Colonic mucosa (tissue), 4 donors: ENCODE data around the gene PLB1. TPM values are rescaled to one million over a fixed set of nuclear protein-coding genes. Genes with fewer than 3 reads are reported as not detected.

Experiments
- DNase-seq: peaks from one replicate; pipeline ENCODE4 v3.0.0-alpha.2; 2020
- H3K27ac ChIP-seq: fragments of 200-600 bp; one replicate; pipeline ENCODE4 v1.8.0; 2021
- H3K27me3 ChIP-seq: fragments of 200-600 bp; one replicate; pipeline ENCODE4 v1.8.0; 2021
- H3K36me3 ChIP-seq: fragments of 200-600 bp; one replicate; pipeline ENCODE4 v1.8.0; 2021
- H3K4me1 ChIP-seq: fragments of 200-600 bp; one replicate; pipeline ENCODE4 v1.8.0; 2021; ENCODE audit warnings: mild to moderate bottlenecking
- H3K4me3 ChIP-seq: fragments of 200-600 bp; one replicate; pipeline ENCODE4 v1.8.0; 2021
- H3K9ac ChIP-seq, 2 donors: one replicate each; pipeline ENCODE4 v1.7.0; 2013; ENCODE audit warnings: control low read depth in 2 of 2, low read depth in 2 of 2, low read length in 2 of 2
- H3K9me3 ChIP-seq: fragments of 200-600 bp; one replicate; pipeline ENCODE4 v1.8.0; 2021
- intact Hi-C: fragments of 100-400 bp; cut with DNase I; formaldehyde crosslinking; loops from one replicate; pipeline ENCODE4 v1.14.1; 2022
- total RNA-seq, 2 donors: library from RNA; stranded (reverse); fragmentation: NEBNext Ultra II Directional in 1 of 2; extraction: Animal tissue kit (Norgen Biotek cat#: 25700) in 1 of 2; gene quantifications; one replicate each; pipeline ENCODE4 v1.2.1, GENCODE V29; 2021
- TF ChIP-seq, protein P1 (sequence below): fragments of 200-600 bp; IDR thresholded peaks from one replicate; pipeline ENCODE4 v1.8.0; 2022; ENCODE audit warnings: antibody characterized with exemption, mild to moderate bottlenecking
- donor health status: healthy.
- donor health status: DM: no; HTN: no; CAD: no.
- donor health status: DM: no; HTN: no; CAD: no.

PLB1 gene
- total RNA-seq, 2 donors from 2014 or later: 1.3 to 3.0 TPM

DNA sequence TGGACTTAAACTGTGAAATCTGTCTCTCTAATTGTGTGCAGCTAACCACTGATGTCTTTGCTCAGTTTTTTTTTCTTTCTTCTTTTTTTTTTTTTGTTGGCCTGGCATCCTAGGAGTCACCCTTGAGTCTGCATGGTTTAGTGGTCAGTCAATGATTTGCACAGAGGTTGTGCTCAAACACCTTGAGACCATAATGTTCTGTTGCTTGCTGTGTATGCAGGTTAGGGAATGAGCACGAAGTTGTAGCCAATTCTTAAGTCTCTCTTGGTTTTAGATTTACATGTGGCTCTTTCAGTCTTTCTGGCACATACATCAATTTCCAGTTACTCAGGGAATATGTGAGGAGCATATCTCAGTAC is 16.7 kb downstream of the PLB1 start:
- TF ChIP-seq, protein P1, sequence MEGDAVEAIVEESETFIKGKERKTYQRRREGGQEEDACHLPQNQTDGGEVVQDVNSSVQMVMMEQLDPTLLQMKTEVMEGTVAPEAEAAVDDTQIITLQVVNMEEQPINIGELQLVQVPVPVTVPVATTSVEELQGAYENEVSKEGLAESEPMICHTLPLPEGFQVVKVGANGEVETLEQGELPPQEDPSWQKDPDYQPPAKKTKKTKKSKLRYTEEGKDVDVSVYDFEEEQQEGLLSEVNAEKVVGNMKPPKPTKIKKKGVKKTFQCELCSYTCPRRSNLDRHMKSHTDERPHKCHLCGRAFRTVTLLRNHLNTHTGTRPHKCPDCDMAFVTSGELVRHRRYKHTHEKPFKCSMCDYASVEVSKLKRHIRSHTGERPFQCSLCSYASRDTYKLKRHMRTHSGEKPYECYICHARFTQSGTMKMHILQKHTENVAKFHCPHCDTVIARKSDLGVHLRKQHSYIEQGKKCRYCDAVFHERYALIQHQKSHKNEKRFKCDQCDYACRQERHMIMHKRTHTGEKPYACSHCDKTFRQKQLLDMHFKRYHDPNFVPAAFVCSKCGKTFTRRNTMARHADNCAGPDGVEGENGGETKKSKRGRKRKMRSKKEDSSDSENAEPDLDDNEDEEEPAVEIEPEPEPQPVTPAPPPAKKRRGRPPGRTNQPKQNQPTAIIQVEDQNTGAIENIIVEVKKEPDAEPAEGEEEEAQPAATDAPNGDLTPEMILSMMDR: no peak
- H3K27ac ChIP-seq: no peak overlapping the region

DNA sequence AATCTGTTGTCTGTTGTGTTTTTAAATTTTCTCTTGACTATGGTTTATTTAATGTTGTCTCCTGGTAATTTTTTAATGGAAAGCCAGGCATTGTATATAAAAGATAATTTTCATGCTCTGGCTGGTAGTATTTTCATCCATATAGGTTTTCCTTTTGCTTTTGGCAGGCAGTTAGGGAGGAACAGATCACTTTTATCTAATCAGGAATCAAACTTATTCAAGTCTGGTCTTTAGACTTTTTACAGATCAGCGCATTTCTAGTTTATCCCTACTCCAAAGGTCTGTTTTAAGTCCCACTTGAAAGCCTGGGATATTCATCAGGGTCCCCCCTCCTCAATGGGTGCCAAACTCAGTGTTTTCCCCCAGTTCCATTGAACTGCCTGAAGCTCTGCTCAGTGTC is 17.2 kb downstream of the PLB1 start:
- Histone ChIP-seq H3K36me3 (no peaks in the 10 kb centered on the region), H3K9ac (no peak overlapping the region), H3K9me3 (no peaks in the 10 kb centered on the region), H3K4me1 (no peaks in the 10 kb centered on the region), H3K4me3 (no peak overlapping the region), H3K27me3 (no peaks in the 10 kb centered on the region), H3K27ac (no peak overlapping the region)
- TF ChIP-seq, protein P1: no peak
- no peak for DNase-seq
- intact Hi-C loops: no loop called here

More for the DNA sequence above, 16.7 kb downstream of the PLB1 start:
- DNase-seq: no peak
- intact Hi-C loops: no loop called here
- Histone ChIP-seq H3K36me3 (no peaks in the 10 kb centered on the region), H3K4me3 (no peak overlapping the region), H3K9ac (no peak overlapping the region), H3K4me1 (no peaks in the 10 kb centered on the region), H3K27me3 (no peaks in the 10 kb centered on the region), H3K9me3 (no peaks in the 10 kb centered on the region)

DNA sequence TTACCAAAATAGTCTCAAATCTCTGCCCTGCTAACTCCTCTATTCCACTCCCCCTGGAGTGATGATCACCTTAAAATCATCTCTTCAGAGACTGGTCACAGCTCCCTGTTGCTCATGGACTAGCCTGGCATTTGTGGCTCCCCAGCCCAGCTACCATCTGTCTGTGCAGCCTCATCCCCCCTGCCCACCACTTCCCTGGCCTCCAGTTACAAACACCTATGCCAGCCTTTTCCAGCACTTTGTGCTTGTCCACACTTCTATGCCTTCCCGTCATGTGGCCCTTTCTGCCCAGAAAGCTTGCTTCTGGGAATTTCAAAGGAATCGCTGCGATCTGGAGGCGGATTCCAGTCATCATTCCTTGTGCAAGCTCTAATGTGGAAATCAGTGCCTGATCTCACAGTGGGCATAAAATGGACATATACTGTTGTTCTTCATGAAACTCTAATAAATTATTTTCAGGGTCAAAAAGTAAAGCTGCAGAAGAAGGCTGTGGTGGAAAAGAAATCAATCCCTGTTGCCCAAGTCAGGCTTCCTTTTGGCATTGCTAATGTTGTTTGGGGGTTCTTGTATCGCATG is 19.4 kb downstream of the PLB1 start:
- no peak for DNase-seq
- Histone ChIP-seq H3K27me3 (no peaks in the 10 kb centered on the region), H3K27ac (no peak overlapping the region), H3K4me3 (no peak overlapping the region), H3K9me3 (no peaks in the 10 kb centered on the region), H3K4me1 (no peaks in the 10 kb centered on the region), H3K9ac (no peak overlapping the region), H3K36me3 (no peaks in the 10 kb centered on the region)
- TF ChIP-seq, protein P1: no peak
- intact Hi-C loops: no loop called here

DNA sequence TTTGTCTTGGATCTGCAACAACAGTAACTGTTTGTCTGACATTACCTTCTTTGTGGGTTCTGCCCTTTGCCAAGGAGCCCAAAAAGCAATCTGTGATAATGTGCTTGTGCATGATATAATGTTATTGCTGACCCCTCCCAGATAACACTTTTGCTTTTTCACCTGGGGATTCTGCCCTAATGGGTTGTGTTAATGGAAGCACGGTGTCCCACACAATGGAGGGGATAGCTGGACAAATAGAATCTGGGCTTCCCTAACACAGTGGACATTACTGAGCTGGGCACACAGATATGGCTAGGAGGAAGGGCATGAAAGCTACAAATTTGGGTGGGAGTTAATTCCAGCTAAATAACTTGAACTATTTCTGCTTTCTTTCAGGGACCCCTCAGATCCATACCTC is 20.6 kb downstream of the PLB1 start:
- Histone ChIP-seq H3K9me3 (no peaks in the 10 kb centered on the region), H3K4me1 (no peaks in the 10 kb centered on the region), H3K9ac (no peak overlapping the region), H3K27me3 (no peaks in the 10 kb centered on the region), H3K36me3 (no peaks in the 10 kb centered on the region), H3K27ac (no peak overlapping the region), H3K4me3 (no peak overlapping the region)
- intact Hi-C loops: no loop called here
- no peak for DNase-seq
- TF ChIP-seq, protein P1: no peak

DNA sequence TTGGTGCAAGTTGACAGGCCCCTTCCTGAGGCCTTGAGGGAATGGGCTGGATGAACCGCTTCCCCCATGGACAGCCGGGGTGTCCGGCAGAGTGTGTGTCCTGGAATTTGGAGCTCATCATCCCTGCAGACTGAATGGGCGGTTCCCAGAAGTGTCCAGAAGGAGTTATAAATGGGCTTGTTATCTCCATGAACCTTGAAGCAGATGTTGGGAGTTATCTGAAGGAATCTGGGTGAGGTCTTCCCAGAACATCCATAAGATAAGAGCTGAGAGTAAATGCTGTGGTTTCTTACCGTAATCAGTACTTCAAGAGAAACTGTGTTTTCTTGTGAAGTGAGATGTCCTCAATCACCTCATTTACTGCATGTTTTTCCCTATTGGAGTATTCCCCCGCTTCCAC is 21.1 kb downstream of the PLB1 start:
- Histone ChIP-seq H3K36me3 (no peaks in the 10 kb centered on the region), H3K27ac (no peak overlapping the region), H3K4me3 (no peak overlapping the region), H3K9me3 (no peaks in the 10 kb centered on the region), H3K27me3 (no peaks in the 10 kb centered on the region), H3K4me1 (no peaks in the 10 kb centered on the region), H3K9ac (no peak overlapping the region)
- DNase-seq: no peak
- intact Hi-C loops: no loop called here
- TF ChIP-seq, protein P1: no peak

DNA sequence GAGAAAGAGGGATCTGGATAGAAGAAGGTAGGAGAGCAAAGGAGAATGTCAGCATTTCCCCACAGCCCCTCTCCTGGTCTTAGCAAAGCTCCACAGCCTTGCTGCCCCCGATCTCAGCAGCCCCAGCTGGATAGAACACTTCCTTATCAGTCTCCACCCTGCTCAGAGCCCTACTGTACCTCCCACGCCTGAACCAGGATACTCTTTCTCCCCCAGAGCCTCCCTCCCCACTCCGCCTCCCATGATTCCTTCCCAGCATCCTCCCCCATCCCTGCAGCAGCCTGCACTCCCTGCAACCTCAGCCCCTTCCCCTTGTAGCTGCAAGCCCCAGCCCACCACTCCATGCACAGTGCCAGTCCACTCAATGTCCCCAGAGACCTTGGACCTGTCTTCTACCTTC is 25.8 kb downstream of the PLB1 start:
- Histone ChIP-seq H3K27me3 (no peaks in the 10 kb centered on the region), H3K4me3 (no peak overlapping the region), H3K36me3 (no peaks in the 10 kb centered on the region), H3K9ac (no peak overlapping the region), H3K4me1 (no peaks in the 10 kb centered on the region), H3K27ac (no peak overlapping the region), H3K9me3 (no peaks in the 10 kb centered on the region)
- no peak for DNase-seq
- intact Hi-C loops: no loop called here
- TF ChIP-seq, protein P1: no peak
